Gastroesophageal sphincter (tissue), 4 donors: ENCODE measurements around the gene MAPK1IP1L. TPM values are rescaled to one million over a fixed set of nuclear protein-coding genes. Genes with fewer than 3 reads are reported as not detected.

Experiments used
- ATAC-seq: fragments of 150-250 bp; one replicate; pipeline ENCODE4 v1.9.1; 2016; ENCODE audit warnings: mild to moderate bottlenecking, moderate library complexity
- H3K27ac ChIP-seq, 4 donors: fragments of 200-600 bp; sonication (generic) in 3 of 4; 1 replicate in 3 of 4; 2 replicates in 1 of 4; pipeline ENCODE4 v1.5.1; 2016 to 2019
- H3K27me3 ChIP-seq: fragments of 200-600 bp; sonication (generic); one replicate; pipeline ENCODE4 v1.5.1; 2019
- H3K36me3 ChIP-seq, 2 donors: fragments of 200-600 bp; sonication (generic); one replicate each; pipeline ENCODE4 v1.5.1; 2019; ENCODE audit warnings: control low read depth in 1 of 2
- H3K4me1 ChIP-seq, 3 donors: fragments of 200-600 bp; sonication (generic); 1 replicate in 2 of 3; 2 replicates in 1 of 3; pipeline ENCODE4 v1.5.1; 2016 to 2019; ENCODE audit warnings: control low read depth in 2 of 3
- H3K4me3 ChIP-seq, 2 donors: fragments of 200-600 bp; sonication (generic); one replicate each; pipeline ENCODE4 v1.5.1; 2019; ENCODE audit warnings: mild to moderate bottlenecking in 1 of 2, moderate library complexity in 1 of 2
- H3K9me3 ChIP-seq, 3 donors: fragments of 200-600 bp; sonication (generic); one replicate each; pipeline ENCODE4 v1.5.1; 2017 to 2019; ENCODE audit warnings: control low read depth in 2 of 3
- EP300 ChIP-seq: sonication (generic); formaldehyde crosslinking; IDR thresholded peaks from one replicate; pipeline ENCODE4 v1.6.1; 2017; ENCODE audit warnings: antibody characterized with exemption, mild to moderate bottlenecking
- POLR2A ChIP-seq, 2 donors: fragments of 450-650 bp; IDR thresholded peaks; one replicate each; pipeline ENCODE4 v1.6.1; 2017; ENCODE audit warnings: antibody characterized with exemption in 2 of 2, mild to moderate bottlenecking in 2 of 2, moderate library complexity in 1 of 2
- POLR2AphosphoS5 ChIP-seq: sonication (generic); formaldehyde crosslinking; IDR thresholded peaks from one replicate; pipeline ENCODE4 v1.6.1; 2017; ENCODE audit warnings: antibody characterized with exemption
- WGBS, 2 donors: methylation state at CpG; one replicate each; pipeline ENCODE4 v1.1.5; 2018; ENCODE audit warnings: low coverage in 1 of 2; 5-methylcytosine and 5-hydroxymethylcytosine counted together
- total RNA-seq, 4 donors: library from RNA; depleted of rRNA; stranded (reverse); fragments of >200 nt; gene quantifications; one replicate each; pipeline ENCODE4 v1.1.0, GENCODE V29; 2016
- TF ChIP-seq, protein P1 (sequence below), 4 experiments: fragments of 200-600 bp in 2 of 4; fragments of 450-650 bp in 2 of 4; sonication (generic) in 1 of 4; IDR thresholded peaks; one replicate each; pipeline ENCODE4 v1.5.1; 2017 to 2019; ENCODE audit warnings: antibody characterized with exemption in 4 of 4, mild to moderate bottlenecking in 2 of 4, moderate library complexity in 2 of 4

The MAPK1IP1L gene
- total RNA-seq, 4 donors from 2014 or later, result 65.5 to 92.3 (median 73.5) TPM

DNA sequence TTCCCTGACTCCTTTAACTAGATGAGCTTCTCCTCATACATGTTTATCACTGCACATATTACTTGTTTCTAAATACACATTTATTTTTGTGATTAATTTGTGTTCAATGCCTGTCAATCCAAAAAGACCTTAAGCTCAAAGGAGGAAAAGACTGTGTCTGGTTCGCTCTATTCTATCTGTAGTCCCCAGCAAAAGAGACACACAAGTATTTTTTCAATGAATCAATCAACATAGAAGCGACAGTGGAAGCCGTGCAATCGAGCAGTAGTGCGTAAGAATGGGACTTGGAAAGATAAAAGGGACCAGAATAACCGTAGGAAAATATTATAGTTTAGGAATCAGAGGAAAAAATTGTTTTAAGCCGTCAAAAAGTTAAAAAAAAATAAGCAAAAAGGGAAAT lies 25.5 kb upstream of the MAPK1IP1L start:
- Histone ChIP-seq H3K36me3 (no peaks in the 10 kb centered on the region), H3K9me3 (no peaks in the 10 kb centered on the region), H3K4me3 (peak overlapping the region in 1 of 2 donors; percentile 65), H3K27me3 (no peaks in the 10 kb centered on the region), H3K27ac (no peak overlapping the region), H3K4me1 (peaks cover 10 to 39% (median 17%) of the 10 kb centered on the region in 3 donors)
- whole genome bisulfite sequencing, 2 donors, result 9 to 15% methylated on average over 4 to 7 of the region's 7 CpGs
- TF ChIP-seq POLR2AphosphoS5 (no peak), EP300 (no peak), POLR2A (IDR thresholded peaks at IDR 0.05) (no peak)
- TF ChIP-seq, protein P1, sequence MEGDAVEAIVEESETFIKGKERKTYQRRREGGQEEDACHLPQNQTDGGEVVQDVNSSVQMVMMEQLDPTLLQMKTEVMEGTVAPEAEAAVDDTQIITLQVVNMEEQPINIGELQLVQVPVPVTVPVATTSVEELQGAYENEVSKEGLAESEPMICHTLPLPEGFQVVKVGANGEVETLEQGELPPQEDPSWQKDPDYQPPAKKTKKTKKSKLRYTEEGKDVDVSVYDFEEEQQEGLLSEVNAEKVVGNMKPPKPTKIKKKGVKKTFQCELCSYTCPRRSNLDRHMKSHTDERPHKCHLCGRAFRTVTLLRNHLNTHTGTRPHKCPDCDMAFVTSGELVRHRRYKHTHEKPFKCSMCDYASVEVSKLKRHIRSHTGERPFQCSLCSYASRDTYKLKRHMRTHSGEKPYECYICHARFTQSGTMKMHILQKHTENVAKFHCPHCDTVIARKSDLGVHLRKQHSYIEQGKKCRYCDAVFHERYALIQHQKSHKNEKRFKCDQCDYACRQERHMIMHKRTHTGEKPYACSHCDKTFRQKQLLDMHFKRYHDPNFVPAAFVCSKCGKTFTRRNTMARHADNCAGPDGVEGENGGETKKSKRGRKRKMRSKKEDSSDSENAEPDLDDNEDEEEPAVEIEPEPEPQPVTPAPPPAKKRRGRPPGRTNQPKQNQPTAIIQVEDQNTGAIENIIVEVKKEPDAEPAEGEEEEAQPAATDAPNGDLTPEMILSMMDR (IDR thresholded peaks at IDR 0.05), result no peak
- no peak for ATAC-seq

DNA sequence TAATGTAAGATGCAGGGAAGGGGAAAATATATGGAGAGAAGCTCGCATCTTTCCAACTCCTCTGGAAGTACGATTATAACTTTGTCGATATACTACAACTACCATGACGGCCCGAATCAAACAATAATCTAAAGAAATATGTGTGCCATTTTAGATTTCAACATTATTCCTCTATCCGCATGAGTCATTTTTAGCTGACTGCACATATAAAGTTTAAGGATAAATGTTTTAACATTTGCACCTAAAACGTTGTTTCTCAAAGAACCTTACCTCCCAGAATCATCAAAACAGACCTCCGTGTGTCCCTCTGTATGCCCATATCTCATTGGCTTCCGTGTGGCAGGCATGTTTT lies 25.0 kb upstream of the MAPK1IP1L start:
- no peak for ATAC-seq
- TF ChIP-seq EP300 (no peak), POLR2A (IDR thresholded peaks at IDR 0.05) (no peak), POLR2AphosphoS5 (no peak)
- Histone ChIP-seq H3K27me3 (no peaks in the 10 kb centered on the region), H3K27ac (peak overlapping the region; percentile 29 to 92 (median 90)), H3K36me3 (no peaks in the 10 kb centered on the region), H3K9me3 (no peaks in the 10 kb centered on the region), H3K4me3 (peak overlapping the region; percentile 65 to 70), H3K4me1 (peaks cover 12 to 43% (median 17%) of the 10 kb centered on the region in 3 donors)
- 1% methylated on average over 8 to 9 of the region's 9 CpGs for WGBS, 2 donors

DNA sequence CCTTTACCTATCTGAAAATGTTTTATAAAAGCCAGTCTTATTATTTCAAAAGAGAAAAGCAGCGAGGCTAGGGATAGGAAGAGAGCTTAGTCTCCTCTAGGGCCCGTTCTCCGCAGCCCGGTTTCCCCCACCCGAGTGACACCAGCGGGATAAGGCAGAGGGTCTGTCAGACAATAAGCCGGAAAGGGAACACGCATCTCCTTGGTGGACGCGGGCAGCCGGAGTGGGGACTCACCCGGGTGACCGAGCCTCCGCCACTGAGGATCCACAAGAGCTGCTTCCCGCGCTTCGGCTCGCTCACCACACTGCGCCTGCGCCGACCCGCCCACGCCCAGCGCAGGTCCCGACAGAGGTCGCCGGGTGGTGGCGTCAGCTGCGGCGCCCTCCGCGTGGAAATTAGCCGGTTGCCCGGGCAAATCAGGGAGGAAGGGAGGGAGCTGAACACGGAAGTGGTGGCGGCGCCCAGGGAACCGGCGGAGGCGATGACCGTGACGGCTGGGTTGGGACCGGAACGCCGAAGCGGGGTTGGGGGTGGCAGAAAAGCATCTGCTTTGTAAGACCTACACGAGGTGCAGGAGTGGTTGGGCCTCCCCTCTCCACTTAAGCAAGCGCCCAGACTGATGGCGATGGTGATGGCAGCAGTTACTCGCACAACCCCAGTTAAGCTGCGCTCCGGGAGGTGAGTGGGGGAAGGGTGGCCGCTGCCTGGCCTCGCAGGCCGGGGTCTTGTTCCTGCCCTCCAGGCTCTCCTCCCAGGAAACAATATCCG lies 24.5 kb upstream of the MAPK1IP1L start, which contains the start of the genes SOCS4 and WDHD1:
TSS of gene SOCS4 (plus strand) at position 444 of the 769 bp plus-strand sequence. CDS start 15,806 bp downstream, outside the sequence.
TSS of gene WDHD1 (minus strand) at position 307 of the 769 bp plus-strand sequence. CDS start 312 bp downstream, outside the sequence.
- H3K27ac ChIP-seq, result peak within 1 kb of the TSS; percentile 66 to 92 (median 90)
- peaks cover 12 to 45% (median 17%) of the 10 kb centered on the region in 3 donors for H3K4me1 ChIP-seq
- ATAC-seq, result peak; percentile 100
- peak within 1 kb of the TSS; percentile 65 to 70 for H3K4me3 ChIP-seq
- WGBS, 2 donors, result 0 to 7% methylated on average over 3 to 8 of the region's 56 CpGs
- TF ChIP-seq EP300 (no peak), POLR2AphosphoS5 (peak; percentile 83), POLR2A (IDR thresholded peaks at IDR 0.05) (peak; percentile 58 to 69)
- TF ChIP-seq, protein P1 (IDR thresholded peaks at IDR 0.05), result peak in 3 of 4 experiments; percentile 20 to 48 (median 32)
- no peaks in the 10 kb centered on the region for H3K9me3 ChIP-seq
- no peaks in the 10 kb centered on the region for H3K27me3 ChIP-seq
- no peaks in the 10 kb centered on the region for H3K36me3 ChIP-seq

DNA sequence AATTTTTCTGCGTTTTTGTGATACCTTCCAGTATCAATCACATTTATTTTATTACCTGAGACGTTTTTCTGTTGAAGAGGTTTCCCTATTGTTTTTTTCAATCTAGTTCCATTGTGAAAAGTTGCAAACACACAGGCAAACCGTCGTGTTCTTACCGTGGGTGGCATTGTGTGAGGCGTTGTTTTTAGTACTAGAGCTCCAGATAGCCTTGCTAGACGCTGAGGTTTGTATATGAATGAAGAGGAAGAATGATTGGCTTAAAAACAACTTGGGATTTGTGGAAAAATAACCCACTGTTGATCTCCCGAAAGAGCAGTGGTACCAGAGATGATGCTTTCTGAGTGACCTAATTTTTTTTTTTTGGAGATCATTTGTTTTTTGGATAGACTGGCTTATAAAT lies 23.4 kb upstream of the MAPK1IP1L start:
- Histone ChIP-seq H3K9me3 (no peaks in the 10 kb centered on the region), H3K4me3 (peak overlapping the region; percentile 65 to 70), H3K4me1 (peaks cover 12 to 45% (median 17%) of the 10 kb centered on the region in 3 donors), H3K27me3 (no peaks in the 10 kb centered on the region), H3K27ac (peak overlapping the region in 2 of 4 donors; percentile 90 to 92), H3K36me3 (peaks cover 0 to 4% of the 10 kb centered on the region in 2 donors)
- no peak for ATAC-seq
- WGBS, 2 donors, result 2 to 7% methylated on average over 8 of the region's 8 CpGs
- TF ChIP-seq, protein P1 (IDR thresholded peaks at IDR 0.05), result no peak
- TF ChIP-seq EP300 (no peak), POLR2AphosphoS5 (no peak), POLR2A (IDR thresholded peaks at IDR 0.05) (no peak)

DNA sequence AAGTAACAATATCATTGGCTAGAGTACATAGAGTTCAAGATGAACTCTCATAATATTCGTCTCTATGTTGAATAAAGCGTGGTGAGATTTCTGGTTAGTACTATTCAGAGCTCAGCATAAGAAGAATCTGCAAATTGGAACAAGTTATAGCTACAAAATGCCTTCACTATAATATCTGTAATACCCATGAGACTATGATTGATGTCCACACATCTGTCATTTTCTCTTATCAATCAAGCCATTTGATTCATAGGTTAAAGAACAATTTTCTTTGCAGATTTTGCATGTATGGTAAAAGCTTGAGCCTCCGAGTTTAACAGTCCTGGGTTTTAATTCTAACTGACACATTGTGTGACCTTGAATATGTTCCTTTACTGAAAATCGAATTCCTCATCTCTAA lies 23.0 kb upstream of the MAPK1IP1L start:
- 60 to 66% methylated on average over 4 of the region's 4 CpGs for WGBS, 2 donors
- Histone ChIP-seq H3K9me3 (no peaks in the 10 kb centered on the region), H3K4me3 (peak overlapping the region; percentile 65 to 70), H3K27me3 (no peaks in the 10 kb centered on the region), H3K36me3 (peaks cover 0 to 4% of the 10 kb centered on the region in 2 donors), H3K27ac (no peak overlapping the region), H3K4me1 (peaks cover 12 to 45% (median 17%) of the 10 kb centered on the region in 3 donors)
- TF ChIP-seq, protein P1 (IDR thresholded peaks at IDR 0.05), result no peak
- TF ChIP-seq POLR2A (IDR thresholded peaks at IDR 0.05), result no peak
- TF ChIP-seq EP300, result no peak
- TF ChIP-seq POLR2AphosphoS5, result no peak
- ATAC-seq, result no peak
